Left ventricle myocardium superior (tissue), 1 donor: Measurements from ENCODE around the gene PTPRF. TPM values are rescaled to one million over a fixed set of nuclear protein-coding genes. Genes with fewer than 3 reads are reported as not detected.

Experiments used
- ATAC-seq: fragments of 200-7000 bp; cut with Tn5 transposase; one replicate; pipeline ENCODE4 v1.9.1; 2020; ENCODE audit warnings: mild to moderate bottlenecking, moderate library complexity
- DNase-seq: peaks from one replicate; pipeline ENCODE4 v3.0.0-alpha.2; 2020
- intact Hi-C: fragments of 100-400 bp; cut with micrococcal nuclease; formaldehyde crosslinking; loops from one replicate; pipeline ENCODE4 v1.11.0; 2022
- total RNA-seq: library from RNA; stranded (reverse); fragmentation: NEBNext Ultra II Directional; extraction: Animal tissue kit (Norgen Biotek cat#: 25700); gene quantifications from one replicate; pipeline ENCODE4 v1.2.1, GENCODE V29; 2021
- donor health status: DM: no; HTN: yes; CAD: no; lungs with severe emphysema.

The PTPRF gene
- total RNA-seq, 1 donor from 2014 or later = 7.0 TPM

DNA sequence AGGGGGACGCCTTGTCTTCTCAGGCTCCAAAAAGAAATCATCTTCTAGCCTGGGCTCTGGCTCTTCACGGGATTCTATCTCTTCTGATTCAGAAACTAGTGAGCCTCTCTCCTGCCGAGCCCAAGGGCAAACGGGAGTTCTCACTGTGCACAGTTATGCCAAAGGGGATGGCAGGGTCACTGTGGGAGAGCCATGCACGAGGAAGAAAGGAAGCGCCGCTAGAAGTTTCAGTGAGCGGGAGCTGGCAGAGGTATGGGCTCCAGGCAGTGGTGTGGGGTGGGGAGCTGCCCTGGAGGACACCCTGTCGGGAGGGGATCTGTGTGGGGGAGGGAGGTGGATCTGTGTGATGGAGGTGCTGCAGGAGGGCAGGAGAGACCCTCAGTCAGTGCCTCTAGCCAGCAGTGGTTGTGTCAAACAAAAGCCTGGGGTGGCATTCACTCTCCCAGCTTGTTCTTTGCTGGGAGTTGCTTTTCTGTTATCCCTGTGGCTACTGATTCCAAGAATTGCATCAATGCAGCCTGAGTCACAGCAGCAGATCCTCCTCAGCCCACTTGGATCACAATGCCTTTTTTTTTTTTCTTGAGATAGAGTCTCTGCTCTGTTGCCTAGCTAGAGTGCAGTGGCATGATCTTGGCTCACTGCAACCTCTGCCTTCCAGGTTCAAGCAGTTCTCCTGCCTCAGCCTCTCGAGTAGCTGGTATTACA lies 141.1 kb downstream of the PTPRF start:
- peak; percentile 45 for ATAC-seq
- no peak for DNase-seq
- intact Hi-C loops = no loop called here

DNA sequence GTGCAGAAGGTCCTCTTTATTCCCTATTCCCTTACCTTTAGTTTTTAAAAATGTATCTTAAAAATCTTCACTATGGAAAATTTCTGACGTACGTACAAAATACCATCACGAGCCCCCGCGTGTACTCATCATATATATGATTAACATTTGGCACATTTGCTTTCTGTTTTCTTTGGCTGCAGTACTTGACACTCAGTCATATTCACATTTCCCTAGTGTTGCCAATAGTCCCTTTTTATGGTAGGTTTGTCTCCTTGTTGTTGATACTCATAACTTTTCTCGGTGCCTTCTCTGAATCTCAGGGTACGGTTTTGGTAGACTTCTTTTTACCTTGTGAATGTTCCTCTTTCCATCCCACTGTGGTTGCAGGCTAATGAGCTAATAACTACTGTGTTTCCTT lies 142.6 kb downstream of the PTPRF start:
- DNase-seq (no peak), ATAC-seq (no peak)
- intact Hi-C loops = no loop called here

Other genes starting within 250 kb of the PTPRF start
- gene C1orf210, start 245.3 kb upstream of the PTPRF start, total RNA-seq = not detected
- gene TIE1, start 229.9 kb upstream of the PTPRF start, total RNA-seq = 21.9 TPM
- gene MPL, start 193.1 kb upstream of the PTPRF start, total RNA-seq = 0.40 TPM
- 1.3 TPM for gene CDC20, start 171.9 kb upstream of the PTPRF start, total RNA-seq
- gene ELOVL1, start 162.9 kb upstream of the PTPRF start, total RNA-seq = 30.2 TPM
- gene MED8, start 141.1 kb upstream of the PTPRF start, total RNA-seq = 16.0 TPM
- gene SZT2, start 141.0 kb upstream of the PTPRF start, total RNA-seq = 27.0 TPM
- gene HYI, start 77.0 kb upstream of the PTPRF start, total RNA-seq = 23.4 TPM
- gene KDM4A, start 119.3 kb downstream of the PTPRF start, total RNA-seq = 17.5 TPM
- 24.7 TPM for gene ST3GAL3, start 176.7 kb downstream of the PTPRF start, total RNA-seq